ENCODE data around the gene CNOT1.

GRCh38 chr16:58537124-58537906 lies 92.3 kb downstream of the CNOT1 start:
- TF ChIP-seq CTCF (IDR thresholded peaks at IDR 0.05; ENCODE audit: low read depth, low read length, missing input control) (no peak), REST (IDR thresholded peaks at IDR 0.05) (no peak), GABPA (IDR thresholded peaks at IDR 0.05 in 1 of 2, conservative IDR thresholded peaks at IDR 0.05 in 1 of 2) (no peak), ATF3 (IDR thresholded peaks at IDR 0.05) (no peak), FOXA1 (IDR thresholded peaks at IDR 0.05) (no peak), EGR1 (IDR thresholded peaks at IDR 0.05; ENCODE audit: low read depth in 2 of 2) (no peak)

Data from liver (tissue), 3 donors.